ENCODE data around the gene PIWIL4. TPM values are rescaled to one million over a fixed set of nuclear protein-coding genes. Genes with fewer than 3 reads are reported as not detected.

Gene PIWIL4
- polyA plus RNA-seq, 1 of the 3 experiments (the other 2 are of a cell fraction), result 1.7 TPM

- DNase-seq, result no peak
- Histone ChIP-seq H3K9ac (no peak overlapping the region), H3K4me1 (ENCODE audit: control insufficient read depth in 1 of 2, insufficient read depth in 2 of 2, low read depth in 1 of 2, low read length in 1 of 2) (no peaks in the 10 kb centered on the region; a peak in 1 of 4 replicates), H3K27me3 (ENCODE audit: insufficient read depth) (no peaks in the 10 kb centered on the region; the same call in 1 of the 2 replicates), H3K27ac (ENCODE audit: low read depth in 2 of 2, low read length in 1 of 2) (no peak overlapping the region), H3F3A (replicated peaks; ENCODE audit: insufficient read depth) (no peaks in the 10 kb centered on the region), H3K9me3 (no peaks in the 10 kb centered on the region), H3K36me3 (replicated peaks in 1 of 2; ENCODE audit: control insufficient read depth in 1 of 2, insufficient read depth in 2 of 2, low read length in 1 of 2) (no peaks in the 10 kb centered on the region), H3K79me2 (ENCODE audit: insufficient read depth) (no peaks in the 10 kb centered on the region), H3K4me3 (ENCODE audit: low read depth in 2 of 2, low read length in 1 of 2) (no peak overlapping the region), H3K9me2 (no peaks in the 10 kb centered on the region), H3K4me2 (no peak overlapping the region), H2AFZ (ENCODE audit: low read depth) (no peak overlapping the region), H4K20me1 (ENCODE audit: insufficient read depth) (no peaks in the 10 kb centered on the region)
- TF ChIP-seq POLR2AphosphoS5 (IDR thresholded peaks at IDR 0.05; ENCODE audit: low read depth, low read length), result no peak
- ChIA-PET CTCF (interaction anchor here (0.6 kb wide), 1 partner anchor 275 kb away, joined by 3 read pairs; no protein-coding TSS in a partner anchor), POLR2A (no interaction called here)
- 55% methylated on average over 4 of the region's 4 CpGs for WGBS (ENCODE audit: low lambda C conversion rate)
Observed at GRCh38 chr11:94662065-94662779, 95.1 kb downstream of the PIWIL4 start.

GRCh38 chr11:94662846-94663390 lies 95.8 kb downstream of the PIWIL4 start:
- Histone ChIP-seq H3K9me3 (no peaks in the 10 kb centered on the region), H3K4me1 (ENCODE audit: control insufficient read depth in 1 of 2, insufficient read depth in 2 of 2, low read depth in 1 of 2, low read length in 1 of 2) (no peaks in the 10 kb centered on the region; a peak in 1 of 4 replicates), H3K4me3 (ENCODE audit: low read depth in 2 of 2, low read length in 1 of 2) (no peak overlapping the region), H3K9ac (no peak overlapping the region), H2AFZ (ENCODE audit: low read depth) (no peak overlapping the region), H3F3A (replicated peaks; ENCODE audit: insufficient read depth) (no peaks in the 10 kb centered on the region), H3K4me2 (no peak overlapping the region), H3K27ac (ENCODE audit: low read depth in 2 of 2, low read length in 1 of 2) (no peak overlapping the region), H3K79me2 (ENCODE audit: insufficient read depth) (no peaks in the 10 kb centered on the region), H3K9me2 (no peaks in the 10 kb centered on the region), H3K27me3 (ENCODE audit: insufficient read depth) (no peaks in the 10 kb centered on the region; the same call in 1 of the 2 replicates), H4K20me1 (ENCODE audit: insufficient read depth) (no peaks in the 10 kb centered on the region), H3K36me3 (replicated peaks in 1 of 2; ENCODE audit: control insufficient read depth in 1 of 2, insufficient read depth in 2 of 2, low read length in 1 of 2) (no peaks in the 10 kb centered on the region)
- ChIA-PET CTCF (interaction anchor here (1.2 kb wide), 1 partner anchor 39 kb away, joined by 3 read pairs; no protein-coding TSS in a partner anchor), POLR2A (no interaction called here)
- 58% methylated on average over 2 of the region's 2 CpGs for WGBS (ENCODE audit: low lambda C conversion rate)
- TF ChIP-seq SMC3 (IDR thresholded peaks at IDR 0.05; ENCODE audit: low read depth, low read length), result no peak
- TF ChIP-seq GATA2 (CRISPR knock-in tag; IDR thresholded peaks at IDR 0.05), result no peak
- no peak for TF ChIP-seq FOXJ3 (CRISPR knock-in tag; IDR thresholded peaks at IDR 0.05)
- no peak for TF ChIP-seq MXI1 (IDR thresholded peaks at IDR 0.05; ENCODE audit: low read depth, low read length)
- no peak for TF ChIP-seq USF2 (IDR thresholded peaks at IDR 0.05; ENCODE audit: borderline replicate concordance, low read depth, low read length)
- no peak for TF ChIP-seq TAF1 (IDR thresholded peaks at IDR 0.05; ENCODE audit: borderline replicate concordance, low read depth, low read length)
- TF ChIP-seq RFX5 (IDR thresholded peaks at IDR 0.05; ENCODE audit: low read length), result no peak
- TF ChIP-seq NFIC (IDR thresholded peaks at IDR 0.05; ENCODE audit: borderline replicate concordance), result no peak
- TF ChIP-seq FOXM1 (IDR thresholded peaks at IDR 0.05; ENCODE audit: low read depth), result no peak
- no peak for TF ChIP-seq JUND (IDR thresholded peaks at IDR 0.05)
- no peak for TF ChIP-seq MEF2A (IDR thresholded peaks at IDR 0.05; ENCODE audit: borderline replicate concordance, low read depth)
- no peak for TF ChIP-seq PBX3 (IDR thresholded peaks at IDR 0.05)
- TF ChIP-seq POLR2AphosphoS5 (IDR thresholded peaks at IDR 0.05; ENCODE audit: low read depth, low read length), result no peak
- no peak for TF ChIP-seq RAD21 (IDR thresholded peaks at IDR 0.05; ENCODE audit: low read length)
- TF ChIP-seq CHD2 (IDR thresholded peaks at IDR 0.05; ENCODE audit: low read length, partially characterized antibody), result no peak
- TF ChIP-seq FOSL2 (IDR thresholded peaks at IDR 0.05; ENCODE audit: borderline replicate concordance, low read depth), result no peak
- TF ChIP-seq SIN3A (IDR thresholded peaks at IDR 0.05; ENCODE audit: borderline replicate concordance, low read depth, low read length), result no peak
- TF ChIP-seq RCOR1 (IDR thresholded peaks at IDR 0.05; ENCODE audit: low read length), result no peak
- TF ChIP-seq GABPA (IDR thresholded peaks at IDR 0.05; ENCODE audit: low read depth), result no peak
- no peak for DNase-seq

All from SK-N-SH (cell line).